Measurements from ENCODE around the gene GRIK3.

DNA sequence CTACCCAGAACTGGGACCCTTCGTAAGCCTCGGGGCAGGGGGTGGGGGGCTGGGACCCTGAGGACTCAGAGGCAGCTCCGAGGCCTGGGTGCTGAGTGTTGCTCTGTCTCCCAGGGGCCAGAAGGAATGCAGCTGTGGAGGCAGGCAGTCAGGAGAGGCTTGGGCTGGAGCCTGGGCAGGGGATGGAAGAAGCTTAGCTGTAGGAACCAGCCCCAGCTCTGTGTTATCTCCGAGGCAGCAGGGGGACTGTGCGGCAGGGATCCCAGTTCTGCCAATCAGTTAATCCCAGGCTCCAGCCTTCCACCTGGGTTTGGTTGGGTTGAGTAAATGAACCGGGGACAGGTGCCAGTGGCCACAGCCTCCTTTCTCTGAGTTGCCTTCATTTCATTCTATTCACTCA lies 8.2 kb upstream of the GRIK3 start:
- TF ChIP-seq POLR2A (IDR thresholded peaks at IDR 0.05), result no peak
- TF ChIP-seq, protein P1, sequence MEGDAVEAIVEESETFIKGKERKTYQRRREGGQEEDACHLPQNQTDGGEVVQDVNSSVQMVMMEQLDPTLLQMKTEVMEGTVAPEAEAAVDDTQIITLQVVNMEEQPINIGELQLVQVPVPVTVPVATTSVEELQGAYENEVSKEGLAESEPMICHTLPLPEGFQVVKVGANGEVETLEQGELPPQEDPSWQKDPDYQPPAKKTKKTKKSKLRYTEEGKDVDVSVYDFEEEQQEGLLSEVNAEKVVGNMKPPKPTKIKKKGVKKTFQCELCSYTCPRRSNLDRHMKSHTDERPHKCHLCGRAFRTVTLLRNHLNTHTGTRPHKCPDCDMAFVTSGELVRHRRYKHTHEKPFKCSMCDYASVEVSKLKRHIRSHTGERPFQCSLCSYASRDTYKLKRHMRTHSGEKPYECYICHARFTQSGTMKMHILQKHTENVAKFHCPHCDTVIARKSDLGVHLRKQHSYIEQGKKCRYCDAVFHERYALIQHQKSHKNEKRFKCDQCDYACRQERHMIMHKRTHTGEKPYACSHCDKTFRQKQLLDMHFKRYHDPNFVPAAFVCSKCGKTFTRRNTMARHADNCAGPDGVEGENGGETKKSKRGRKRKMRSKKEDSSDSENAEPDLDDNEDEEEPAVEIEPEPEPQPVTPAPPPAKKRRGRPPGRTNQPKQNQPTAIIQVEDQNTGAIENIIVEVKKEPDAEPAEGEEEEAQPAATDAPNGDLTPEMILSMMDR (IDR thresholded peaks at IDR 0.05), result no peak
